ENCODE data around the gene KRT6A.

The KRT6A gene

DNA sequence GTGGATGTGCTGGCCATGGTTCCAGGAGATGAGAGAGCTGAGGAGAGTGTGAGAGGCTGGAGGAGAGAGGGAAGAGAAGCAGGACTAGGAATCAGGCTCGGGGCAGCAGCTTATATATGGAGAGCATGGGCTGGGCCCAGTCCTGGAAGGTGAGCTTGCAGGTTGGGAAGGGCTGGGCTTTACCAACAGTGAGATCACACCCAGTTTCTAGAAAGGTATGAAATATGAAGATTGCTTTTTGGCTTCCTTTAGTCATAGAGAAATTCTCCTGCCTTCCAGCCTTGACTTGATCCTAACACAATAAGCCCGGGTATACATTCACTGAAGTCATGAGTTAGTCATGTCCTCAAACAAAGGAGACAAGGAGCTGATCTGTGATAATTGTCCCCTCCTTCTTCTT lies at the start of gene KRT6A:
TSS of gene KRT6A (minus strand) at position 86 of the 400 bp plus-strand sequence. CDS start at position 17, 69 bp downstream.
- no peak for DNase-seq

DNA sequence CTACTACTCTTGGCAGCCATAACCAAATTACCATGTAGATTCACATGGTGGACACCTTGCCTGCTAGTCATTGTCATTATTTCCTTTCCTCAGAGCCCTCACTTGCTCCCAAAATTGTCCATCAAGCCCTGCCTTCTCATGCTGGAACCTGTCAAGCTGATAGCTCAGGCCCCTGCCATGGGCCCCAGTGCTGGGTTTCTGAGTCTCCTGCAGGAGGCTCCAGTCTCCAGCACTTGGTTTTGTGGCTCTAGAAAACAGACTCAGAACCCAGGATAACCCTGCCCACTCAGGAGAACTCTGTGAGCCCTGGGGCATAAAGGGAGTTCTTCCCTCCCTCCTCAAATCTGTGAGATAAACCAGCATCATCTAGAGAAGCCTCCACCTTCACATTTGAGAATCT lies 49.1 kb upstream of the KRT6A start:
- no peak for DNase-seq

DNA sequence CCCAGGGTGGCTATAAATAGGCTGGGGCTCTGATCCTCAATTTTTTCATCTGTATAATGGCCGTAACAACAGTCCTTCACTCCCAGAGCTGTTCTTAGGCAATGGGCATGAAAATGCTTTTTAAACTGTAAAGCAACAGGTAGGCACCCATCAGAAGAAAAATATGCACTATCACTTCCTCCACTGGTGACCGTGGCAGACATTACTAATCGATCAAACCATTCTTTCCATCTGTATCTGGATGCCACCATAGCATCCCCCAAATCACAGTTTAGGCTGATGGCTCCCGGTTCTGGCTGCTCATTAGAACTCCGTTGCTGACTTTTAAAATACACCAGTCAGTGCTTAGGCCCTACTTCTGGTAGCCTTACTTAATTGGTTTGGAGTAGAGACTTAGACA lies 48.7 kb upstream of the KRT6A start:
- DNase-seq, result no peak

DNA sequence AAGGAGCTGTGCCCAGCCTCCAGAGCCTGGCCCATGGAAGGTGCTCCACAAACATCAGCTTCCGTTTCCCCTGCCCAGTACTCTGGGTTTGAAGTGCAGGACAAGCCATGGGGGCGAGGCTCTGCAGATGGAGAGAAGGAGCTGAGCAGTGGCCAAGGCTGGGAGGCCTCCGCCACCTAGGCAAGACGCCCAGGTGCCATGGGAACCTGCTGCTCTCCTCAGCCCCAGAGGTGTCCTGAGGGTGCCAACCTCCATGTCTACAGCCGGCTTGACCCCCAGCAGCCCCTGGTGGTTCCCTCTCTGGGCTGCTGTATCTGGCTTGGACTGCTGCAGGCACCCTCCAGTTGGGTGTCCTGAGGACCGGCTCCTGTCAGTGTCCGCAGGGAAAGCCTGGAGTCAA lies 47.5 kb upstream of the KRT6A start:
- DNase-seq, result no peak

DNA sequence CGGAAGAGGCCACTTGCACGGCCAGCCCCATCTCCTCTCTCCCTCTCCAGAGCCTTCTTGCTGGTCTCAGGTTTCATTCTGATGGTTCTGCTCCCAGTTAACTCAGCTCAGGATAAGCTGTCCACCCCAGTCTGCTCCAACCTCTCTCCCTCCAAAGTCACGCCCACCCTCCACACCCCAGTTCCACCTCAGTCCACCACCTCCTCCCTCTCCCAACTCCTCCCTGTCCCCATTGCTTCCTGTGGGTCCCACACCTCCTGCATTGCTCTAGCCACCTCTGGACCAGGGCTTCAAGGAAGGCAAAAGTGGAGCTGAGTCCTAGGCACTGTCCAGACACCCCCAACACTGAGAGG lies 46.7 kb upstream of the KRT6A start:
- DNase-seq, result no peak

DNA sequence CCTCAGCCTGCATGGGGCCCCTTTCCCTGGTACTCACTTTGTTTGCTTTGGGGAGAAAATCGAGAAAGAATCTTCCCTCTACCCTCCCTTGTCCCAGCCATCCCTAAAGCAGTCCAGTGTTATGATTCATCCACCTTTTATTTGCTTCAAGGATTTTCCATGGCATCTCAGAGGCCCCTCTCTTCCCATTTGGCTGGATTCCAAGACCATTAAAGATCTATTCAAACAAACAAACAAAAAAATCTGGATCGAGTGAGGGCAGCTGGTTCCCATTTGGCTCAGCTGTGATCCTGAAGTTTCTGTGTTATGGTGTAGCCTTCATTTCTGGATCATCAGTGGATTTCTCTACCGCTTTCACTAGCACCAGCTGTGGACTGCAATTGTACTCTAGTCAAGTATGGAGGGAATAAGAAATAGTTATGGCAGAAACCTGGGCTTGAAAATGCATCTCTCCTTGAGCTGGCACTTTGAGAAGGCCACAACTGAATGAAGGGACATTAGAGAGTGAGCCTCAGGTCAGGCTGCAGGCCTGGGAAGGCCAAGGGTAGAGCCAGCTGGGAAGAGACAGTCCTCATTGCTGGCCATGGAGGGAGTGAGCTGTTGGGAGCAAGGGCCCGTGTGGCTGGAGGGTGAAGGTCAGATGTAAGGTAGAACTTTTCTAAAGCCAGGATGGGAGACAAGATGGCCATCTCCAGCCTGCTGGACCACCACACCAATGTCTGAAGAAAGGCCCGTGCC lies 46.2 kb upstream of the KRT6A start:
- DNase-seq, result peak; percentile 92

DNA sequence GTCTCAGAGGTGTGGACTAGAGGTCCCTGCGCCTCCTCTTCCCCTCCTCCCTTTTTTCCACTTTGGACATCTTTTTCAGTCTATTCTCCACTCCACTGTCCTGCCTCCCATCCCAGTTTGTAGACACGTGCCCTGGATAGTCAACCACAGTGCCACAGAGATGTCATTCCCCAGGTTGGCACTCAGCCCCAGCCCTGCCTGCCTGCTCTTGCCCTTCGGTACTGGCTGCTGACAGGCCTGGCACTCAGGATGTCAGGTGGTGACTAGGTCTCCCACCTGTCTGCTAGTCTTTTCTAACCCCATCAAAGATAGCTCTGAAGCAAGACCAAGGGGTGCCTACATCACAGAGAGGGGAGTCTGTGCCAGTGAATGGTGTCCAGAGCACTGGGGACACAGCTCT lies 44.0 kb upstream of the KRT6A start:
- DNase-seq, result no peak

DNA sequence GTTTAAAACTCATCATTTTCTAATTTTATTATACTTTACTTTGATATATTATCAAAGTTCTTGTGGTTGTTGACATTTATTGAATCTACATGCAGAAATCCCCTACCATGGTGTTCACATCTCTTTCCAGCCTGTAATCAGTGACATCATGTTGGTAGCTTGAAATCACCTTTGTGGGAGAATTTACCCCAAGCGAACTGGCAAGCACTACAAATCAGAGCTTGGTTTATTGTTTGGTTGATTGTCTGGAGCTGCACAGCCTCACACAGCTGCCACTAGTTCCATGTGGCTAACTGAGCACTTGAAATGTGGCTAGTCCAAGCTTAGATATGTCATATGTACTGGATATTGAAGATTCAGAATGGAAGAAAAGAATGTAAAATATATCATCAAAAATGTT lies 42.5 kb upstream of the KRT6A start:
- no peak for DNase-seq

DNA sequence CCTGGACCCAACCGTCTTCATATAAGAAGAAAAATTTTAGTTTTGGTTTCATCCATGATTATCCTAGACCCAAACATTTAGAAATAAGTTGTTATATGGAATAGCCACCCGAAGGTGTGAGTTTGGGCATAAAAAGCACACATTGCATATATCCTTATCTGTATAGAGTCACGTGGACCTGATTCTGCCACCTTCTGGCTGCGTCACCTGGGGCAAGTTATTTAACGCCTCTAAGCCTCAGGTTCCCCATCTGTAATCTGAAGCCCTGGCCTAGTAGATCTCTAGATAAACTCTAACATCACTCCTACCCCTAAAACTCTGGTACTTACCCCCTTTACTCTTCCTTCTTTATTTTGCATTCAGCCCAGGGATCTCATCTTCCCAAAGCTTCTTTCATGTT lies 41.4 kb upstream of the KRT6A start:
- no peak for DNase-seq

DNA sequence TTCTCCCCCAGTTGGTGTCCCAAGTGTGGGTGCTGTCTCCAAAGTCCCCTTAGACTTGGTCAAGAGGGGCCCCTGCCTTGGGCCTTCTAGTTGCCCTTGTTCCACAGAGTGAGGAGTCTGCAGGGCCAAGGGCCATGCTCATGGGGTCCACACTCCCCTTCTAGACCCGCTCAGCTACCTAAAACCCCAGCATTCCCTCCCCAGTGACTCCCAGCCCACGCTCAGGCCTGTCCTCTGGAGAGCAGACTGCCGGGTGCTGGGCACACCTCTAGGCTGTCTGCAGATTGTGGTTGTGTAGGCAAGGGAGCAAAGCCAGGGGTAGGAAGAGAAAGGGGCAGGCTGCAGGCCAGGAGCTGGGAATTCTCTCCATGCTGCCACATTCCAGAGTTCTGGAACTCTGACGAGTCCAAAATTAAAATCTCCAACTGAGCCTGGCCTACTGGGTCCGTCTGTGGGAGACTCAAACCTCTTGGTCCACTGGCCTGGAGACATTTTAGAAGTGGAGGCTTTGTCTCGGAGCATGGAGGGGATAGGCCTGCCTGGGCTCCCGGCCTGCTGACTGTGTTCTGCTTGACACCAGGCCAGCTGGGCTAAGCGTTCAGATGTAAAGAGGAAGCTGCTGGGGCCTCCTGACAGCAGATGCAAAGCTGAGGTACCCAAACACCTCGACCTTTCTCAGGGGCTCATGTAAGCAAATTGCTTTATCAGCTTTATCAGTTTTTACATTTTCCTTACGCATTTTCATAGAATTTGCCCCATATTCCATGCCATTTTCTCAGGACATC lies 40.8 kb upstream of the KRT6A start:
- no peak for DNase-seq

DNA sequence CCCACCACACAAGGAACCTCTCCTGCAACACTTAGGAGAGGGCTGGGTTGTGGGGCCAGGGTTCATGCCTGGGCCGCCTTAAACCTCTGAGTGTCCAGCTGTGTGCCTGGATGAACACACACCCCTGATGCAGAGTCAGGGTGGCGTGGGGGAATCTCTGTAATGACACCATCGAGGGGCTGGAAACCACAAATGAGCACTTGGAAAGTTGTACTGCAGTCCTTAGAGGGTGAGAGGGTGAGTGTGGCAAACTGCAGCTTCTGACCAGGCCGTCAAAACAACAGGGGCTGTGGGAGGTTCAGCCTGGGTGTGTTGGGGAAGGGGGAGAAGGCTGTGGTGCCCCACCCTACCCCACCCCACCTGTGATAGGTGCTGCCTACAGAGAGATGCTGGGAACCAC lies 39.6 kb upstream of the KRT6A start:
- DNase-seq, result no peak

DNA sequence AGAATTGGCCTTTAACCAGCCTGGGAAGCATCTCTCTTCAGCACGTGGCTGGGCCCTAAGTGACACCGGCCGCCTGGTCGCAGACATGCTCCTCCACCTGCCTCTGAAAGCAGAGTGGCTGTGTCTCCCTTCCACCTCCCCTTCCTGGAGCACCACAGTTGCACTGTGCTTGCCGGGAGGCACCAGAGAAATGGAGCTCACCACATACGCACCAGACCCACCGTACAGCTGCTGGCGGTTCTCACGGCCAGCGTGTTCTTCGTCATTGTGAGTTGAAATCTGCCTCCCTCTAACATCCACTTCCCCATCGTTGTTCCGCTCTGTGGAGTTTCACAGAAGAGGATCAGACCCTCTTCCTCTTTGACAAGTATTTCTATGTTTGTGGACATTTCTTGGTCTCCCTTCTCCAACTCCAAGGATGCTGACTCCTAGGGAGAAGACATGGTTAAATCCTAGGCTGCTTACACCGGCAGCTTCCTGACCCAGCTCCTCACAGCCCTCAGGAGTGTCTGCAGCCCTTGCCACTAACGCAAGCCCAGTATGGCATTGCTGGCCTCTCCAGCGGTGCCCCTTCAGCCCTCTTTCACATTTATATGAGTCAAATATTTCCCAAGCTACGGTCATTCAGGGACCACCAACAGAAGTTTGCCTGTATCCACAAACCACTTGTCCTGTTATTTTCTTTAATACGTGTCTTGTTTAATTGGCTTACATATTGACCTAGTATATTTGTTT lies 38.7 kb upstream of the KRT6A start:
- no peak for DNase-seq

DNA sequence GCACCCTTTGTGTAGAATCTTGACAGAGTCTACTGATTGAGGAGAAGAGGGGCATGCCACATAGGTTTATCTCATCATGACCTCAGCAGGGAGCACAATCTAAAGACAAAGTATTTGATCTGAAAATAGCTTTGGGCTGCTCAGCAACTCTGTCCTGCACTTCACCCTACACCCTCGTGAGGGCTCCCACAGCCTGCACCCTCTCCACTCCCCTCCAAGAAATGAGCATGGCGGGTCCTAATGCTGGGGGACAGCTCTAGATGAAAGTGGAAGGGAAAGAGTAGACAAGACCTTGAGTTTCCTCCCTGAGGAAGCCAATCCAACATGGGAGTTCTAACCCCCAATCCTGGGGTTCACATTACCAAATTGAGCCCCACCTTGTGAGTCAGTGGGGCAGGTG lies 37.8 kb upstream of the KRT6A start:
- DNase-seq, result no peak

DNA sequence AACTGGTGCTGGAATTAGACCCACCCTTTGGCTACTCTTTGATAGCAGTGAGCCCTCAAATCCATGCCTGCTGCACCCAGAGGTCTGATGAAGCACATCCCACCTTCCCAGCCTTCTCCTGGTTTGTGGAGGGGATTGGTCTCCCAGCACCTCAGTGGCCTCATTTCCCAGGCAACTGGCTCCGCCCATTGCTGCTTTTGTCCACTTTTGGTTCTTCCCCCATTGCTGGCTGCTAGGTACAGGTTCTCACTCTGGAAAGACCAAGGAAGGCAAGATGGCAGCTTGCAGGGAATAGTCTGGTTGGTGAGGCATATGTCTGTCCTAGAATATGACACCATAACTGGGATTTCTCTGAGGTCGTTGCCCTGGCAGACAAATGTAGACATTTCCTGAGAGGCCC lies 37.3 kb upstream of the KRT6A start:
- no peak for DNase-seq

DNA sequence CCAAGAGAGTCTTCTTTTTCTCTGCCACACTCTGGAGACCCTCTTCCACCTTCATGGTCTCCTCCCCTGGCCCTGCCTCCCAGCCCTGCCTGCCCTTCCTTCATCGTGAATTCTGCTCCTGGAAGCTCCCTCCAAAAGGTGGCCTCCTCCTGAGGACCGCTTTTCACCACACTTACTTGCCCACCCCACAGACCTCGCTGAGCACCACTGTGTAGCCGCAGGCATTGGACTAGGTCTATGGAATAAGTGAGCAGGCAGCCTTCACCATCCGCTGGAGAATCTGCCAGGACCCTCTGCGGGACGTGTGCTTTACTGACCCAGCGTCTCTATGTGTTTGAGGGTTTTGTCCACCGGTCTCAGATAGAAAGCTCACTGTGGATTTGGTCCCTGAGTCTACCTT lies 36.8 kb upstream of the KRT6A start:
- no peak for DNase-seq

DNA sequence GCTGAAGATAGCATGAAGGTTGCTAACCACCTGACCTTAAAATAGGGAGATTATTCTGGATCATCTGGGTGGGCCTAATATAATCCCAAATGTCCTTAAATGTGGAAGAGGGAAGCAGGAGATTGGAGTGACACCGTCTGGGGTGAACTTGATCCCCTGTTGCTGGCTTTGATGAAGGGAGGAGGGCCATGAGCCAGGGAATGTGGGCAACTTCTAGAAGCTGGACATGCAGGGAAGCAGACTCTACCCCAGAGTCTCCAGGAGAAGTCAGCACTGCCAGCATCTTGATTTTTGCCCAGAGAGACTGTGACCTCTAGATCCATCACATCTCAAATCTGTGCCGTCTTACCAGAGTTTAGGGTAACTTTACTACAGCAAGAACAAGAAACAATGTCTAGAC lies 36.4 kb upstream of the KRT6A start:
- no peak for DNase-seq

DNA sequence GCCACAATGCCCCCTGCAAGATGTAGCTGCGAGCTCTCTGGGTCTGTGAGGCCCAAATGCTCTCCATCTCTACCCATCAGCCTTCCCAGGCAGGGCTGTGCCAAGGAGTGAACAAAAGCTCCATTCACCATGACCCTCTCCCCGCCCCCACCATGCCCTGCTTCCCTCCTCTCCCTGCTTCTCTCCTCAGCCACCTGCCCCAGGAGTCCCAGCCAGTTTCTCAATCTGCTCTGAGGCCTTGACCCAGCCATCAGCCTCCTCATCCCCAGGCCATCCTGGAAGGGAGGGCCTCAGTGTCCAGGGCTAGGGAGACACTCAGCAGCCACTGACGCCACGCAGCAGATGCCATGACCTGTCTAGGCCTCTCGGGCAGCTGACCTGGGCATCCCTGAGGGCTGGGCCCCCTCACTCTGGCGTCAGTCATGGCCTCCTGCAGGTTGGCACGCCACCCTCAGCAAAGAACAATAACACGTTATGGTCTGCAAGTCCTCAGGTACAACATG lies 35.6 kb upstream of the KRT6A start:
- DNase-seq, result no peak

DNA sequence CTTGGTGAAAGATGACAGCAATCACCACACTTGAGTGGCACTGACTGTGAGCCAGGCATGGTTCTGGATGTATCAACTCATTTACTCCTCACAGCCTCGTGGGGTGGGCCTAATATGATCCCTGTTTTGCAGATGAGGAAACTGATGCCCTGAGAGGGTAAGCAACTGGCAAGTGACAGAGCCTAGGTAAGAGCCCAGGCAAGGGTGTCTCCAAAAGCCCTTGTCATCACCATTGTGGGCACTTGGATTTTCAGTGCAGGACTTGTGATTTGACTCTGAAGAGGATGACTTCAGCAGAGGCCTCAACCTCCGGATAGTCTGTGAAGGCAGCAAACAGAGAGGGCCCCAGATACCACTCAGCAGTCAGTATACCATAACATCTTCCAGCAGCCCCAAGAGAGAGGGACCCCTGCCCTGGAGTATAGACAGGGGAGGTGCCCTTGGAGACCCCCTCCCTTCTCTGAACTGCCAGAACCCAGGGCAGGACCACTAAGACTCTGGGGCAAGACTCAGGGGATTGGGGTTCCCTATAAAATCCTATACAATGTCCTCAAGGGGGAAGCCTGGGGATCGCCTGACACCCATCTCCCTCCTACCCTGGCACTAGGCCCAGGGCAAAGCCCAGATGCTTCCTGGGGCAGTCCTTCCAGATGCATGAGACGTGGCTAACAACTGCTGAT lies 34.2 kb upstream of the KRT6A start:
- DNase-seq, result no peak

DNA sequence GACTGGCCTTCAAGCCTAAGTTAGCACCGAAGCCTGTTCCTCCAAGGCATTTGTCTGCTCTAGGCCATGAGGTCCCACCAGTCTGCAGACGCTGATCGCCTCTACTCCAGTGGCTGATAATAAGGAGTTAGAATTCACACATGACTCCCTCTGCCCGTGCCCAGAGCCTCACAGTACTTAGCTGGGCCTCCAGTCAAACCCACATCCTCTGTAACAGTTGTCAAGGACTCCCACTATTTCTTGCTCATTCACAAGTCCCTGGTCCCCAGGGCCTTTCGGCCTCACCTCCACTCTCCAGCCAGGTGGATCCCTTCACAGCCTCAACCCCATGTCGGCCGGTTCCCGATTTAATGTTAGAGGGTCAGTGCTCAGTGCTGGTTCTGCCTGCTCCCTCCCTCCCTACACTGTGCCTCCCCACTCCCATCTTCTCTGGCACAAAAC lies 33.5 kb upstream of the KRT6A start:
- no peak for DNase-seq

DNA sequence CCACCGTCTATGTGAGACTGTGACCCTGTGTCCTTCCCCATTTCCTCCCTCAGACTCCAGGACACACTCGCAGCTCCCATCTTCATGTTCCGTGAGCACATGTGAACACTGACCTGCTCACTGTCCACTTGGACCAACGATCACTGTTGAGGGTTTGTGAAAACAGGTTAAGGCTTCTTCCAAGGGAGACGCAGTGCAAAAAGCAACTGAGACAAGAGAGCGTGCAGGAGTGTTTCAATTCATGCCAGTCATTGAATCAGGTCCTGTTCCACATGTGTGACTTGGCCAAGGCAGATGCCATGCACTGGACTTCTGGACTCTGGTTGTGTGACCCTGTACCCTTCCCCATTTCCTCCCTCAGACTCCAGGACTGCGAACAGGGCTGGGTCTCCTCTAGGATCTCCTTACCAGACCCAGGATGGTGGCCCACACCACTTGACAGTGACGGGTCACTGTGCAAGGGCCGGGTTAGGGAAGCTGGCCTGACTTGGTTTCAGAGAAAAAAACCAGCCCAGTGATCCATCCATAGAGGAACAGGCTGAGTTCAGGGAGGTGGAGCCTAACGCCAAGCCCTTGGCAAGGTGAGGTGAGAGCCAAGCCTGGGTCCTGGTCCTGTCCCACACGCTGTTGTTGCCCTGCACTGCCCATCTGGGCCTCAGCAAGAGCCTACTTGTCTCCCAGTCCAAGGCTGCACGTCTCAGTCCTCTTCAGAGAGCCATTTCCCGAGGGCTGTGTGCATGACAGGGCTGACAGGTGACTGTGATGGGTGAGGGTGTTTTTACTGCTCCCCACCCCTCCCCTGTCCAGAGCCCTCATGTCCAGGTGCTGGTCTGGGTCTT lies 32.8 kb upstream of the KRT6A start:
- DNase-seq, result no peak

DNA sequence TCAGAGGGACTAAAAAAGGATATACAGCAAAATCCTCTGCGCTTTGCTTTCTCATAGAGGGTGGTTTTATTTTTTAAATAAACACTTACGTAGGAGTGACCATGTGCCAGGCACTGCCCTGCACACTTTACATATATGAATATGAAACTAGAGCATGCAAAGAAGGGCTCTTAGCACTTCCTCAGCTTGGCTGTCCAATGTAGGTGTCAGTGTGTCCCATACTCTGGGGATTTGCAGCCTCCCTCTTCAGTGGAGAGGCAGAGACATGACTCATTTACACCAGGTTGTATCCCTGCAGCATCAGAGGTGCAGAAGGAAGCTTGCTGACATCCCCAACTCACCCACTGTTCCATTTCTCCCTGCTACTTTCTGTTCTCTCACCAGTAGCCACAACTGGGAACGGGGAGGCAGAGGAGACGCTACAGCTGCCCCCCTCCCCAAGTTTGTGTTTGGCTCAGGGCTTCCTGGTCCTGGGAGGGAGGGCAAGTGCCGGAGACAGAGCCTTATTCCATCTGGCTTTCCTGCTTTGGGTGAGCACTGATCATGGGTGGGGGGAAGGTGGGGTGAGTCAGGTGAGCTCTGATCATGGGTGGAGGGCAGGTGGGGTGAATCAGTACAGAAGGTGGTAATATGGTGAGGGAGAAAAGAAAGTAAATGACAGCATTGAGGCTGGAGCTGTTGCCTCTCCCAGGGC lies 32.0 kb upstream of the KRT6A start:
- DNase-seq, result no peak

Data from fibroblast of skin of right quadriceps (primary cell).